ENCODE results near the gene ALDOC. TPM values are rescaled to one million over a fixed set of nuclear protein-coding genes. Genes with fewer than 3 reads are reported as not detected.
A peak's percentile ranks its signal among the peaks of the same experiment; 100 is the strongest.

The ALDOC gene
- total and polyA plus RNA-seq, 3 experiments from 2014 or later: 12.8 to 58.2 (median 13.6) TPM

DNA sequence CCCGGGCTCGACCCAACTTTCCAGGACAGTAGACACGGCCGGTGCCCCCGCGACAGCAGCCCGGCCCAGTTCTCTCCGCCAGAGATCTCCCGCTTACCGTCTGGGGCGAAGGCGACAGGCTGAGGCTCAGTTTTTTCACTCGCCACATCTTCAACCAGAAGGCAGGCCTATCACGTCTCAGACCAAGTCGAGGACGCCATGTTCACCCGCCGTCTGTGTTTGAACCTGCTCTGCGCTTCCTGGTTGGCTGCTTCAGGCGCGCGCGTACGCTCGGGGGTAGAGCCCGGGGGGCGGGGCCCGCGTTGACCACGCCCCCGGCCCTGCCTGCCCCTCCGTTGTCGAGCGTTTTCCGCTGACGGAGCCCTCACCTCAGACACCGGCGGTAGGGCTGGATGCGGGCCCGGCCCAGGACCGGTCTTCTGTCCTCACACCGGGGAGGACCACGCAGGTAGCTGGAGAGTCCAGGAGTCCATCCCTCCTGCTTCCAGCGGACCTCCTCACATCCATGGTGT, 22.2 kb upstream of the ALDOC start, which contains the start of gene SPAG5:
SPAG5 (minus strand) TSS at position 227 of the 512 bp plus-strand sequence; CDS start at position 148, 79 bp downstream.
- H3K4me3 ChIP-seq (ENCODE audit: low read length): peak within 1 kb of the TSS; percentile 86
- peaks cover 5% of the 10 kb centered on the region for H3K4me1 ChIP-seq (ENCODE audit: insufficient read depth, low read length)
- Mint-ChIP-seq H3K27me3 (no peaks in the 10 kb centered on the region), H3K27ac (peak within 1 kb of the TSS; percentile 95 to 100 (median 99)), H3K4me1 (peaks cover 19 to 25% (median 24%) of the 10 kb centered on the region in 3 donors), H3K36me3 (peaks cover 0 to 5% (median 0%) of the 10 kb centered on the region in 3 donors), H3K9me3 (no peaks in the 10 kb centered on the region), H3K4me3 (peak within 1 kb of the TSS; percentile 89 to 99 (median 93))
- DNase-seq: peak; percentile 92 to 96 (median 95)
- no peaks in the 10 kb centered on the region for H3K36me3 ChIP-seq (ENCODE audit: insufficient read depth, low read length)
- H3K9me3 ChIP-seq (ENCODE audit: low read length): no peaks in the 10 kb centered on the region
- CTCF ChIA-PET: interaction anchor here (1.3 to 2.4 kb wide), 2 partner anchors 14 to 28 kb away, joined by 9 to 10 read pairs; partner anchors contain the start of gene PIGS
- POLR2A ChIA-PET: interaction anchor here (1.0 to 3.4 kb wide), 10 partner anchors 22 to 242 kb away, joined by 3 to 39 read pairs (median 6); partner anchors contain the start of genes ALDOC, BLTP2, PIGS and POLDIP2
- no peaks in the 10 kb centered on the region for H3K27me3 ChIP-seq (ENCODE audit: insufficient read depth, low read length, poor library complexity, severe bottlenecking)
- H3K27ac ChIP-seq (ENCODE audit: low read depth, low read length): peak within 1 kb of the TSS; percentile 99

DNA sequence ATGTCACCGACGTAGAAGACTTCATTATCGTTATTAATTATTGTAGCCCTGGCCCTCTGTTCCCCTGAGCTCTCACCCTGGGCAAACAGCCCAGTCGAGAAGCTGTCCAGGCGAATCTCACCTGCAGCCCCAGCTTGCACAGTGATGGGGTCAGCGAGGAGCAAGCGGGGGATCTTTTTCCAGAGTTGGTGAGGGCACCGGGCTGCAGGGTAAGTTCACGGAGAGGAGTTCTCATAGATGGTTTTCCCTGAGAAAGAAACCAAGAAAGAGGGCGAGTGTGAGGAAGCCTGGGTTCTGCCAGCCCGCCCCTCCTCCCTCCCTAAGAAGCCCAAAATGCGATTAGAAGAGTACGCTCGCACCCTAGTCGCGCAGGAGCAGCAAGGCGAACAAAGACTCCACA, 21.7 kb upstream of the ALDOC start:
- H3K27ac Mint-ChIP-seq: peak overlapping the region; percentile 95 to 100 (median 98)
- H3K27me3 ChIP-seq (ENCODE audit: insufficient read depth, low read length, poor library complexity, severe bottlenecking): no peaks in the 10 kb centered on the region
- no peaks in the 10 kb centered on the region for H3K27me3 Mint-ChIP-seq
- H3K9me3 Mint-ChIP-seq: no peaks in the 10 kb centered on the region
- H3K36me3 Mint-ChIP-seq: peaks cover 0 to 5% (median 0%) of the 10 kb centered on the region in 3 donors
- no peak for DNase-seq
- H3K9me3 ChIP-seq (ENCODE audit: low read length): no peaks in the 10 kb centered on the region
- H3K36me3 ChIP-seq (ENCODE audit: insufficient read depth, low read length): no peaks in the 10 kb centered on the region
- H3K4me1 Mint-ChIP-seq: peaks cover 19 to 25% (median 24%) of the 10 kb centered on the region in 3 donors
- peak overlapping the region; percentile 86 for H3K4me3 ChIP-seq (ENCODE audit: low read length)
- H3K4me1 ChIP-seq (ENCODE audit: insufficient read depth, low read length): peaks cover 5% of the 10 kb centered on the region
- peak overlapping the region; percentile 99 for H3K27ac ChIP-seq (ENCODE audit: low read depth, low read length)
- CTCF ChIA-PET: interaction anchor here (2.4 kb wide), 1 partner anchor 28 kb away, joined by 10 read pairs; the partner anchor contains the start of gene PIGS
- H3K4me3 Mint-ChIP-seq: peak overlapping the region; percentile 89 to 99 (median 93)
- POLR2A ChIA-PET: interaction anchor here (1.6 to 3.4 kb wide), 2 partner anchors 22 to 26 kb away, joined by 10 to 39 read pairs; partner anchors contain the start of genes ALDOC and PIGS

DNA sequence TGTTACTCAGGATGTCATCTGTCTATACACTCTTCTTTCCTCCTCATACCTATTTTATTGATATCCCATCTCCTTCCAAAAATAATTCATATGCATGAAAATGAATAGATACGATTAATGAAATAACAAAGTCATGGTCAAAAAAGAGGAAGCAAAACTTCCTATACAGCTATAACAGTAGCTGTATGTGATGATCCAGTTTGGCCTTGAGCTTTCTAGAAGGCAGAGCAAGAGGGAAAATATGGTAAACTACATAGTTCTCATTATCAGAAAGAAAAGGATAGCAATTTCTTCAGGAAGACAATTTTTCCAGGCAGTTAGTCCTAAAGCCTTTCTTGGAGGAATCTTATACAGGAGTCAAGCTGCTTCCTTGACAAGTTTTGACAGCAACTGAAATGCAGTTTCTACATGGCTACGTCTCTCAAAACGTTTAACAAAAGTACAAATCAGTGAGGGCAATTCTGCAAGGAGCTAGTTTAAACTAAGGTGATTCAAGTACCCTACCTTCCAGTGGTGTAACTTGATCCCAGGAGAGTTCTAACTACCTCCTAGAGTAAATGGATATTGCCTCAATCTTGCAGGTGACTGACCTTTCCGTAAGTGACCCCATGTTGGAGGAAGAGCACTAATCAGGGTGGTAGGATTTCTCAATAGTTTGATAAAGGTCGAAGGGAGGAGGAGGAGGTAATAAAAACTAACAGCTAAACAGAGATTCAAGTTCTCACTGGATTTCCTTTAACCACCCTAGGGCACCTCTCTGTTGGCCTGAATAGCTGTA, 21.1 kb upstream of the ALDOC start:
- Histone ChIP-seq H3K27me3 (ENCODE audit: insufficient read depth, low read length, poor library complexity, severe bottlenecking) (no peaks in the 10 kb centered on the region), H3K4me1 (ENCODE audit: insufficient read depth, low read length) (peaks cover 5% of the 10 kb centered on the region), H3K9me3 (ENCODE audit: low read length) (no peaks in the 10 kb centered on the region), H3K36me3 (ENCODE audit: insufficient read depth, low read length) (no peaks in the 10 kb centered on the region), H3K27ac (ENCODE audit: low read depth, low read length) (peak overlapping the region; percentile 99), H3K4me3 (ENCODE audit: low read length) (peak overlapping the region; percentile 86)
- Mint-ChIP-seq H3K4me3 (peak overlapping the region; percentile 89 to 99 (median 93)), H3K27me3 (no peaks in the 10 kb centered on the region), H3K4me1 (peaks cover 19 to 25% (median 24%) of the 10 kb centered on the region in 3 donors), H3K27ac (peak overlapping the region; percentile 95 to 100 (median 98)), H3K36me3 (peaks cover 0 to 5% (median 0%) of the 10 kb centered on the region in 3 donors), H3K9me3 (no peaks in the 10 kb centered on the region)
- ChIA-PET CTCF (interaction anchor here (1.4 to 2.4 kb wide), 2 partner anchors 27 to 29 kb away, joined by 3 to 10 read pairs; partner anchors contain the start of gene PIGS), POLR2A (interaction anchor here (1.6 kb wide), 1 partner anchor 21 kb away, joined by 10 read pairs; the partner anchor contains the start of gene ALDOC)
- no peak for DNase-seq

DNA sequence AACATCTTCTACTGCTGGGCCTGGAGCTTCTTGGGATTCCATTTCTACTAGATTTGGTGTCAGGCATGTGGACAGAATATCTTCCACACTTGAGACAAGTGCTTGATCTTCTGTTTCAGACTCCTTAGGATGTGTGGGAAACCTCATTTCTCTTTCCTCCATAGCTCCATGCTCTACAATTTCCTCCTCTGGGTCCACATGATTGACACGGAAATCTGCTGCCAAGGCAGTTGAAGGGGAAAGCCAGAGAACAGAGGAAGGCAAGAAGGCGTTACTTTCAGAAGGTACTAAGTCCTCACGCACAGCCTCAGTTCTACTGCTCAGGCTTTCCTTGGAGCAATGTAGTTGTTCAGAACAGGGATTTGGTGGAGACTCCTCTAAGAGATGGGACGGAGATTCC, 15.6 kb upstream of the ALDOC start:
- ChIA-PET POLR2A (no interaction called here), CTCF (no interaction called here)
- Mint-ChIP-seq H3K27me3 (no peaks in the 10 kb centered on the region), H3K4me1 (peaks cover 0 to 4% (median under 1%) of the 10 kb centered on the region in 3 donors), H3K4me3 (no peak overlapping the region), H3K27ac (peak overlapping the region in 1 of 8 donors; percentile 47), H3K9me3 (no peaks in the 10 kb centered on the region), H3K36me3 (peaks cover 0 to 18% (median 2%) of the 10 kb centered on the region in 3 donors)
- Histone ChIP-seq H3K27me3 (ENCODE audit: insufficient read depth, low read length, poor library complexity, severe bottlenecking) (no peaks in the 10 kb centered on the region), H3K4me1 (ENCODE audit: insufficient read depth, low read length) (no peaks in the 10 kb centered on the region), H3K9me3 (ENCODE audit: low read length) (no peaks in the 10 kb centered on the region), H3K27ac (ENCODE audit: low read depth, low read length) (no peak overlapping the region), H3K4me3 (ENCODE audit: low read length) (no peak overlapping the region), H3K36me3 (ENCODE audit: insufficient read depth, low read length) (no peaks in the 10 kb centered on the region)
- DNase-seq: no peak

DNA sequence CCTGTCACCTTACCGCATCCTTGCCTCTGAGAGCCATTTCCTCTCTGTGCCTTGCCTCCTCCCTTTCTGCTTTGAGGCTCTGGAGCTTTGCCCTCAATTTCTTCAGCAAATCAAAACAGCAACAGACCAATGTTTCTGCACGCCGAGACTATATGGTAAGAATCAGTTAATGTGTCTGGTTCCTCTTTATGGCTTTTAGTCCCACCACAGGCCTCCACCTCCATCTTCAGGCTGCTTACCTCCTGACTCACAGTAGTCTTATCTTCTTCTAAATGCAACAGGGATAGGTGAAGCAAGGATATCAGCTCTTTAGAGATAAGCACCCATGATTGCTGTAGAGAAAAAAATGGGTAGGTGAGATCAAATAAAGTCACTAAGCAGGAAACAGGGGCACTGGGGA, 9.2 kb upstream of the ALDOC start:
- peaks cover 16% of the 10 kb centered on the region for H3K36me3 ChIP-seq (ENCODE audit: insufficient read depth, low read length)
- H3K27me3 Mint-ChIP-seq: no peaks in the 10 kb centered on the region
- H3K4me1 ChIP-seq (ENCODE audit: insufficient read depth, low read length): no peaks in the 10 kb centered on the region
- H3K36me3 Mint-ChIP-seq: peaks cover 2 to 19% (median 5%) of the 10 kb centered on the region in 3 donors
- DNase-seq: no peak
- no peak overlapping the region for H3K27ac Mint-ChIP-seq
- POLR2A ChIA-PET: no interaction called here
- H3K27me3 ChIP-seq (ENCODE audit: insufficient read depth, low read length, poor library complexity, severe bottlenecking): no peaks in the 10 kb centered on the region
- peaks cover 0 to 4% (median 0%) of the 10 kb centered on the region in 3 donors for H3K4me1 Mint-ChIP-seq
- H3K27ac ChIP-seq (ENCODE audit: low read depth, low read length): no peak overlapping the region
- no peak overlapping the region for H3K4me3 ChIP-seq (ENCODE audit: low read length)
- no peaks in the 10 kb centered on the region for H3K9me3 ChIP-seq (ENCODE audit: low read length)
- CTCF ChIA-PET: no interaction called here
- no peaks in the 10 kb centered on the region for H3K9me3 Mint-ChIP-seq
- no peak overlapping the region for H3K4me3 Mint-ChIP-seq

DNA sequence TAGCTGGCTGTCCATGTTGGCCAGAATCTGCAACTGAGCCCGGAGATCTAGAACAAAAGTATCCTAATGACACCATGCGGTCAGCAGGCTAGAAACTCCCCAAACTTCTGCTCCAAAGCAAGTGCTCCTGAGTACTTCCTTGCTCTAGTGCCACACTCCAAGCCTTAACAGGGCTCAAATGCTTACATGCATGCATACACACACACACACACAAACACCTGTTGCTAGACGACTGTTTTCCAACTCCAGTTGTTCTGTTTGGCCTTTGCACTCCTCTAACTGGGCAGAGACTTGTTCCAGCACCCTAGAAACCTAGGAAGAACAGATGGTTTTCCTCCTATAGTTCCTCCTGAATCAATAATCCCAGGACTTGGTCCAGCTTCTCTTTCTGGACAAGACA, 7.7 kb upstream of the ALDOC start:
- DNase-seq: no peak
- Histone ChIP-seq H3K4me3 (ENCODE audit: low read length) (no peak overlapping the region), H3K36me3 (ENCODE audit: insufficient read depth, low read length) (peaks cover 16% of the 10 kb centered on the region), H3K4me1 (ENCODE audit: insufficient read depth, low read length) (no peaks in the 10 kb centered on the region), H3K27ac (ENCODE audit: low read depth, low read length) (no peak overlapping the region), H3K27me3 (ENCODE audit: insufficient read depth, low read length, poor library complexity, severe bottlenecking) (no peaks in the 10 kb centered on the region), H3K9me3 (ENCODE audit: low read length) (no peaks in the 10 kb centered on the region)
- H3K4me1 Mint-ChIP-seq: peaks cover 0 to 4% (median 0%) of the 10 kb centered on the region in 3 donors
- H3K9me3 Mint-ChIP-seq: no peaks in the 10 kb centered on the region
- CTCF ChIA-PET: no interaction called here
- H3K36me3 Mint-ChIP-seq: peaks cover 2 to 17% (median 5%) of the 10 kb centered on the region in 3 donors
- H3K27me3 Mint-ChIP-seq: no peaks in the 10 kb centered on the region
- POLR2A ChIA-PET: no interaction called here
- H3K27ac Mint-ChIP-seq: no peak overlapping the region
- H3K4me3 Mint-ChIP-seq: no peak overlapping the region

DNA sequence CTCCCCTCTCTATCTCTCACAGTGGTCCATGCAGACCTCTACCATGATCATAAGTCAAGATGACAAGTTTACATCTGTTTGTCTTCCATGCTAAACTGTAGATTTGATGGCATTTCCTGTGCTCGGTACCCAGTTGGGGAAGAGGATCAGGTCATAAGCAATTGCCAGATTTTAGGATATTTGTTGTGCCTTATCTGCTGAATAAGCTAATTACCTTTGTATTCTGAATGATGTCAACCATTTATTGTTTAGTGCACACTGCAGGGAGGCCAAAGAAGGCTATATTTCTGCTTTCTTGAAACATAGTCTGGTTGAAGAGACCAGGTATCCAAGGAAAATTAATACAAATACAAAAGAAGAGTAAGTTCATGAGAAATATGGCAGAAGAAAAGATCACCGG, 5.8 kb upstream of the ALDOC start:
- ChIA-PET POLR2A (no interaction called here), CTCF (no interaction called here)
- no peaks in the 10 kb centered on the region for H3K9me3 Mint-ChIP-seq
- Histone ChIP-seq H3K4me3 (ENCODE audit: low read length) (no peak overlapping the region), H3K9me3 (ENCODE audit: low read length) (no peaks in the 10 kb centered on the region), H3K4me1 (ENCODE audit: insufficient read depth, low read length) (peaks cover under 1% of the 10 kb centered on the region), H3K27me3 (ENCODE audit: insufficient read depth, low read length, poor library complexity, severe bottlenecking) (no peaks in the 10 kb centered on the region), H3K27ac (ENCODE audit: low read depth, low read length) (no peak overlapping the region), H3K36me3 (ENCODE audit: insufficient read depth, low read length) (peaks cover 16% of the 10 kb centered on the region)
- H3K36me3 Mint-ChIP-seq: peaks cover 2 to 14% (median 5%) of the 10 kb centered on the region in 3 donors
- no peaks in the 10 kb centered on the region for H3K4me1 Mint-ChIP-seq
- H3K27me3 Mint-ChIP-seq: no peaks in the 10 kb centered on the region
- no peak overlapping the region for H3K27ac Mint-ChIP-seq
- no peak for DNase-seq
- H3K4me3 Mint-ChIP-seq: no peak overlapping the region

DNA sequence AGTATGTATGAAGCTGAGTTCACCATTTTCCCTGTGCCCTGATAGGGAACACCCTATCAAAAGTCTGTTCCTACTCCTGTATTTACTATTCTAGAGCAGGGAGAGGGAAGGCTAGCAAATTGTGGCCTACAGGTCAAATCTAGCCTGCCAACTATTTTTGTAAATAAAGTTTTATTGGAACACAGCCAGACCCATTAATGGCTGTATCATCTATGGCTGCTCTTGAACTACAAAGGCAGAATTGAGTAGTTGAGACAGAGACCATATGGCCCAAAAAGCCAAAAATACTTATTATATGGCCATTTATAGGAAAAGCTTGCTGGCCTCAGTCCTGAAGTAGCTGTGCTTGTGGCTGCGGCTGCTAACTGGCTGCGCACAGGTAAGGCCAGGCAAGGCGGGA, 4.3 kb upstream of the ALDOC start:
- Histone ChIP-seq H3K36me3 (ENCODE audit: insufficient read depth, low read length) (peaks cover 12% of the 10 kb centered on the region), H3K4me3 (ENCODE audit: low read length) (no peak overlapping the region), H3K9me3 (ENCODE audit: low read length) (no peaks in the 10 kb centered on the region), H3K27ac (ENCODE audit: low read depth, low read length) (no peak overlapping the region), H3K4me1 (ENCODE audit: insufficient read depth, low read length) (peaks cover 11% of the 10 kb centered on the region), H3K27me3 (ENCODE audit: insufficient read depth, low read length, poor library complexity, severe bottlenecking) (no peaks in the 10 kb centered on the region)
- H3K27ac Mint-ChIP-seq: peak overlapping the region in 1 of 8 donors; percentile 43
- no peak overlapping the region for H3K4me3 Mint-ChIP-seq
- H3K9me3 Mint-ChIP-seq: no peaks in the 10 kb centered on the region
- peaks cover 12 to 14% (median 13%) of the 10 kb centered on the region in 3 donors for H3K4me1 Mint-ChIP-seq
- no peak for DNase-seq
- CTCF ChIA-PET: no interaction called here
- H3K36me3 Mint-ChIP-seq: peaks cover 2 to 11% (median 4%) of the 10 kb centered on the region in 3 donors
- no peaks in the 10 kb centered on the region for H3K27me3 Mint-ChIP-seq
- POLR2A ChIA-PET: no interaction called here

Measured in CD8-positive, alpha-beta memory T cell (primary cell).